Neural progenitor cell (in vitro differentiated cells): ENCODE measurements around the gene CHST8. TPM values are rescaled to one million over a fixed set of nuclear protein-coding genes. Genes with fewer than 3 reads are reported as not detected.

Experiments used
- DNase-seq: peaks from one replicate; pipeline ENCODE4 v3.0.0-alpha.2; 2016; ENCODE audit warnings: low spot score
- H2AFZ ChIP-seq: fragments of 200-600 bp; sonication (generic); replicated peaks from 2 replicates; pipeline ENCODE4 v1.6.1; 2016; ENCODE audit warnings: antibody characterized with exemption
- H3F3A ChIP-seq: fragments of 200-600 bp; sonication (generic); 2 replicates; pipeline ENCODE4 v1.6.1; 2016; ENCODE audit warnings: antibody characterized with exemption, low read depth
- H3K27ac ChIP-seq: fragments of 200-600 bp; sonication (generic); 2 replicates; pipeline ENCODE4 v1.5.1; 2016; ENCODE audit warnings: mild to moderate bottlenecking
- H3K27me3 ChIP-seq: fragments of 200-600 bp; sonication (generic); 2 replicates; pipeline ENCODE4 v1.6.1; 2016; ENCODE audit warnings: mild to moderate bottlenecking, moderate library complexity
- H3K36me3 ChIP-seq: fragments of 200-600 bp; sonication (generic); 2 replicates; pipeline ENCODE4 v1.5.1; 2016
- H3K4me1 ChIP-seq: fragments of 200-600 bp; sonication (generic); 2 replicates; pipeline ENCODE4 v1.6.1; 2016; ENCODE audit warnings: mixed run types
- H3K4me2 ChIP-seq: fragments of 200-600 bp; sonication (generic); 2 replicates; pipeline ENCODE4 v1.6.1; 2016
- H3K4me3 ChIP-seq: fragments of 200-600 bp; sonication (generic); 2 replicates; pipeline ENCODE4 v1.5.1; 2016
- H3K79me2 ChIP-seq: fragments of 200-600 bp; sonication (generic); 2 replicates; pipeline ENCODE4 v1.6.1; 2016; ENCODE audit warnings: low read depth
- H3K9ac ChIP-seq: fragments of 200-600 bp; sonication (generic); 2 replicates; pipeline ENCODE4 v1.6.1; 2016
- H3K9me3 ChIP-seq: fragments of 200-600 bp; sonication (generic); 2 replicates; pipeline ENCODE4 v1.5.1; 2016; ENCODE audit warnings: low read depth
- H4K20me1 ChIP-seq: fragments of 200-600 bp; sonication (generic); 2 replicates; pipeline ENCODE4 v1.6.1; 2016; ENCODE audit warnings: low read depth
- H3K27ac Mint-ChIP-seq: 3 replicates; pipeline ENCODE4 v1.8.0; 2021; ENCODE audit warnings: mixed read lengths
- H3K27me3 Mint-ChIP-seq: 2 replicates; pipeline ENCODE4 v1.8.0; 2022; ENCODE audit warnings: low read depth, mild to moderate bottlenecking, inconsistent platforms, moderate library complexity, mixed read lengths; ENCODE audit not compliant: insufficient read depth
- H3K36me3 Mint-ChIP-seq: 3 replicates; pipeline ENCODE4 v1.8.0; 2021; ENCODE audit warnings: mixed read lengths
- H3K4me1 Mint-ChIP-seq: 3 replicates; pipeline ENCODE4 v1.8.0; 2021; ENCODE audit warnings: mixed read lengths
- H3K4me3 Mint-ChIP-seq: 3 replicates; pipeline ENCODE4 v1.8.0; 2021; ENCODE audit warnings: mild to moderate bottlenecking, moderate library complexity, mixed read lengths
- H3K9me3 Mint-ChIP-seq: 3 replicates; pipeline ENCODE4 v1.8.0; 2020; ENCODE audit warnings: mixed read lengths
- EZH2 ChIP-seq: fragments of 200-600 bp; sonication (generic); IDR thresholded peaks from 2 replicates; pipeline ENCODE4 v1.6.1; 2017; ENCODE audit warnings: antibody characterized with exemption, mild to moderate bottlenecking, moderate library complexity
- EZH2phosphoT487 ChIP-seq: fragments of 200-600 bp; sonication (generic); IDR thresholded peaks from 2 replicates; pipeline ENCODE4 v1.6.1; 2017; ENCODE audit warnings: antibody characterized with exemption
- total RNA-seq: library from RNA; depleted of rRNA; stranded (reverse); fragments of >200 nt; gene quantifications from 2 replicates; pipeline ENCODE4 v1.2.3, GENCODE V29; 2015; ENCODE audit warnings: low replicate concordance
- TF ChIP-seq, protein P1 (sequence below): fragments of 200-600 bp; sonication (generic); IDR thresholded peaks from 2 replicates; pipeline ENCODE4 v1.5.1; 2017; ENCODE audit warnings: antibody characterized with exemption, mild to moderate bottlenecking

CHST8 gene
- total RNA-seq, 1 donor from 2014 or later: 0.92 TPM

DNA sequence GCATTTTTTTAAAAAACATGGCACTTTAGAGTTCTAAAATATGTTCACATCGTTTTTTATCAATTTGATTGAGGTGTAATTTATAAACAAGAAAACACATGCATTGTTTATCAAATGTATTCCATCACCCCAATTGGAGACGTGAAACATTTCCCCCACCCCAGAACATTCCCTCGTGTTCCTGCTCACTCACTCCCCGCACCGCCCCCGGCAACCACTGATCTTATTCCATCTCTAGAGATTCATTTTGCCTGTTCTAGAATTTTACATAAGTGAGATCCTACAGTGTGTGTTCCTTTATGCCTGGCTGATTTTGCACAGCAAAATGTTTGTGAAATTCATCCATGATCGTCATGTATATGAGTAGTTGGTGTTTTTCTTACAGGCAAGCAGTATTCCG, 124.4 kb downstream of the CHST8 start:
- no peak overlapping the region for H3K27ac ChIP-seq
- TF ChIP-seq, protein P1, sequence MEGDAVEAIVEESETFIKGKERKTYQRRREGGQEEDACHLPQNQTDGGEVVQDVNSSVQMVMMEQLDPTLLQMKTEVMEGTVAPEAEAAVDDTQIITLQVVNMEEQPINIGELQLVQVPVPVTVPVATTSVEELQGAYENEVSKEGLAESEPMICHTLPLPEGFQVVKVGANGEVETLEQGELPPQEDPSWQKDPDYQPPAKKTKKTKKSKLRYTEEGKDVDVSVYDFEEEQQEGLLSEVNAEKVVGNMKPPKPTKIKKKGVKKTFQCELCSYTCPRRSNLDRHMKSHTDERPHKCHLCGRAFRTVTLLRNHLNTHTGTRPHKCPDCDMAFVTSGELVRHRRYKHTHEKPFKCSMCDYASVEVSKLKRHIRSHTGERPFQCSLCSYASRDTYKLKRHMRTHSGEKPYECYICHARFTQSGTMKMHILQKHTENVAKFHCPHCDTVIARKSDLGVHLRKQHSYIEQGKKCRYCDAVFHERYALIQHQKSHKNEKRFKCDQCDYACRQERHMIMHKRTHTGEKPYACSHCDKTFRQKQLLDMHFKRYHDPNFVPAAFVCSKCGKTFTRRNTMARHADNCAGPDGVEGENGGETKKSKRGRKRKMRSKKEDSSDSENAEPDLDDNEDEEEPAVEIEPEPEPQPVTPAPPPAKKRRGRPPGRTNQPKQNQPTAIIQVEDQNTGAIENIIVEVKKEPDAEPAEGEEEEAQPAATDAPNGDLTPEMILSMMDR: no peak
- TF ChIP-seq EZH2 (no peak), EZH2phosphoT487 (no peak)
- Mint-ChIP-seq H3K4me3 (no peak overlapping the region), H3K9me3 (no peaks in the 10 kb centered on the region), H3K27ac (no peak overlapping the region), H3K27me3 (peaks cover 2% of the 10 kb centered on the region), H3K36me3 (no peaks in the 10 kb centered on the region), H3K4me1 (no peaks in the 10 kb centered on the region)
- no peaks in the 10 kb centered on the region for H3K36me3 ChIP-seq
- H3K4me1 ChIP-seq: no peaks in the 10 kb centered on the region
- no peaks in the 10 kb centered on the region for H3K9me3 ChIP-seq
- no peak overlapping the region for H3K4me3 ChIP-seq
- no peak overlapping the region for H3K4me2 ChIP-seq
- no peak for DNase-seq
- H3K27me3 ChIP-seq: no peaks in the 10 kb centered on the region
- no peak overlapping the region for H2AFZ ChIP-seq
- H3K79me2 ChIP-seq: no peaks in the 10 kb centered on the region
- peaks cover 5% of the 10 kb centered on the region for H4K20me1 ChIP-seq
- no peaks in the 10 kb centered on the region for H3F3A ChIP-seq
- H3K9ac ChIP-seq: no peak overlapping the region

DNA sequence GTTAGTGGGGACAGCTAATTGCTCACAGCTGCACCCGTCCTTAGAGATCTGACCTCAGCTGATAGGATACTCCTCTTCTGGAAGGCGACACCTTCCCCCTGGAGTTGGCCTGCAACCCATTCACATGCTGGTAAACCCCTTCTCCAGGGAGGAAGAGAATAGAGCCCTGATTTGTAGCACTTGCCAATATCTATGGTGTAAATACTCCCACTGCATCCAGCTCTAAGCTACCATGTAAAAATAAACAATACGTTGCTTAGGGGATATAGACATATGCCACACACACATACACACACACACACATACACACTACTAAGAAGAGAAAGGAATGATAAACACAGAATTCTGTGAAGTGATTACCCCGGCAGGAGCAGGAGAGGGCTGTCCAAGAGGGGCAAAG, 125.5 kb downstream of the CHST8 start:
- Histone ChIP-seq H3K27ac (no peak overlapping the region), H3K36me3 (no peaks in the 10 kb centered on the region), H3K9me3 (no peaks in the 10 kb centered on the region), H3K79me2 (no peaks in the 10 kb centered on the region), H3K9ac (no peak overlapping the region), H3K27me3 (no peaks in the 10 kb centered on the region), H4K20me1 (no peaks in the 10 kb centered on the region), H2AFZ (no peak overlapping the region), H3K4me3 (no peak overlapping the region), H3K4me1 (no peaks in the 10 kb centered on the region), H3F3A (no peaks in the 10 kb centered on the region), H3K4me2 (no peak overlapping the region)
- no peak overlapping the region for H3K27ac Mint-ChIP-seq
- H3K36me3 Mint-ChIP-seq: no peaks in the 10 kb centered on the region
- no peak overlapping the region for H3K4me3 Mint-ChIP-seq
- no peaks in the 10 kb centered on the region for H3K9me3 Mint-ChIP-seq
- DNase-seq: no peak
- H3K27me3 Mint-ChIP-seq: peaks cover 2% of the 10 kb centered on the region
- peaks cover 2% of the 10 kb centered on the region for H3K4me1 Mint-ChIP-seq
- TF ChIP-seq, protein P1: no peak
- no peak for TF ChIP-seq EZH2phosphoT487
- TF ChIP-seq EZH2: no peak

DNA sequence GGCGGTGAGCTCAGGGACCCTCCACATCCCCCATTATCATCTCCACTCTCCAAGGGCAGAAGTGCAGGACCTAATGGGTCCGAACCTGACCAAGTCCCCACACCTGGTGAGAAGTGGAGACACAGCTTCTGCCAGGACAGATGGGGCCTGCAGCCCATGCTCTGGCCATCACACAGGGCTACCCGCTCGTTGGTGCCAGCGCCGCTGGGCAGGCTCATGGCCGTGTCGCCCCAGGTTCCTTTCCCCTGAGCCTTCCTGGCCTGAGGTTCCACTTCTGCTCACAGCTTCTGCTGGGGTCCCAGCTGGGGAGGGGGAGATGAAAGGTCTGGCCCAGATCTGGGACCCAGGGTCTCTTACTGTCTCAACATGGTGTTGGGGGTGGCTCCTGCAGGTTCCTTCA, 126.5 kb downstream of the CHST8 start:
- no peaks in the 10 kb centered on the region for H3K9me3 ChIP-seq
- H3K27me3 ChIP-seq: no peaks in the 10 kb centered on the region
- Mint-ChIP-seq H3K4me3 (no peak overlapping the region), H3K27ac (no peak overlapping the region), H3K27me3 (peaks cover 8% of the 10 kb centered on the region), H3K9me3 (no peaks in the 10 kb centered on the region), H3K36me3 (no peaks in the 10 kb centered on the region), H3K4me1 (peaks cover 4% of the 10 kb centered on the region)
- no peaks in the 10 kb centered on the region for H4K20me1 ChIP-seq
- H3K4me3 ChIP-seq: no peak overlapping the region
- H3K4me1 ChIP-seq: no peaks in the 10 kb centered on the region
- no peak overlapping the region for H3K9ac ChIP-seq
- no peak for TF ChIP-seq EZH2
- TF ChIP-seq, protein P1: no peak
- TF ChIP-seq EZH2phosphoT487: no peak
- H3K27ac ChIP-seq: no peak overlapping the region
- no peak for DNase-seq
- no peak overlapping the region for H2AFZ ChIP-seq
- H3K4me2 ChIP-seq: no peak overlapping the region
- no peaks in the 10 kb centered on the region for H3K36me3 ChIP-seq
- H3K79me2 ChIP-seq: no peaks in the 10 kb centered on the region
- no peaks in the 10 kb centered on the region for H3F3A ChIP-seq

DNA sequence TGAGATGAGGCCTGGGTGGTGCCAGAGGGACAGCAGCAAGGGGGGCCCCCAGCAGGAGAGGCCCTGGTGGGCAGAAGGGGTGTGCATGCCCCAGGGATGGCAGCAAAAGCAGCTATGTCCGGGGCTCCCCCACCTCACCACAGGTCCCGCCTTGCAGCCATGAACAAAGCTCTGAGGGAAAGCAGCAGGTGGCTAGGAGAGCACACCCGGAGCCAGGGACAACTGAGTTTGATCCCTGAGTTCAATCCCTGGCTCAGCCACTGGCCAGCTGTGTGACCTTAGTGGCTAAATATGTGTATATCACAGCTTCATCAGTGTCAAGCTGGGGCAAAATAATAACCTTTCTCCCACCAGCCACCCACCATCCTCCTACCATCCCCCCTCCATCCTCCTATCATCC, 127.3 kb downstream of the CHST8 start:
- TF ChIP-seq, protein P1: no peak
- no peak for TF ChIP-seq EZH2phosphoT487
- no peak for TF ChIP-seq EZH2
- H3K79me2 ChIP-seq: no peaks in the 10 kb centered on the region
- H3K4me1 Mint-ChIP-seq: peaks cover 4% of the 10 kb centered on the region
- H3K27ac ChIP-seq: no peak overlapping the region
- H3K27ac Mint-ChIP-seq: no peak overlapping the region
- H3K9ac ChIP-seq: no peak overlapping the region
- H2AFZ ChIP-seq: no peak overlapping the region
- no peak overlapping the region for H3K4me3 Mint-ChIP-seq
- H3F3A ChIP-seq: no peaks in the 10 kb centered on the region
- H3K4me2 ChIP-seq: no peak overlapping the region
- H3K9me3 ChIP-seq: no peaks in the 10 kb centered on the region
- no peak overlapping the region for H3K4me3 ChIP-seq
- peaks cover 8% of the 10 kb centered on the region for H3K27me3 Mint-ChIP-seq
- H3K4me1 ChIP-seq: no peaks in the 10 kb centered on the region
- H3K9me3 Mint-ChIP-seq: no peaks in the 10 kb centered on the region
- DNase-seq: no peak
- H3K36me3 ChIP-seq: no peaks in the 10 kb centered on the region
- no peaks in the 10 kb centered on the region for H3K36me3 Mint-ChIP-seq
- H4K20me1 ChIP-seq: no peaks in the 10 kb centered on the region
- no peaks in the 10 kb centered on the region for H3K27me3 ChIP-seq
